ENCODE data around the gene HTRA2.

The HTRA2 gene

GRCh38 chr2:74553892-74554819, 24.4 kb downstream of the HTRA2 start, which contains the start of the genes DOK1 and LOXL3:
Gene DOK1 (plus strand): TSS chr2:74554720. CDS start chr2:74554755, 35 bp downstream.
Gene LOXL3 (minus strand): TSS chr2:74553942. CDS start chr2:74552634, 1,308 bp downstream.
- Histone ChIP-seq H3K27ac (ENCODE audit: low read depth, low read length) (no peak within 1 kb of the TSS), H3K27me3 (ENCODE audit: low read length) (no peaks in the 10 kb centered on the region), H3K79me2 (ENCODE audit: insufficient read depth, low read length) (no peaks in the 10 kb centered on the region), H4K20me1 (ENCODE audit: low read depth, low read length) (no peaks in the 10 kb centered on the region), H2AFZ (ENCODE audit: low read depth, low read length, severe bottlenecking) (peak within 1 kb of the TSS; percentile 95), H3K9me3 (ENCODE audit: insufficient read depth, low read length) (no peaks in the 10 kb centered on the region), H3F3A (ENCODE audit: insufficient read depth) (no peaks in the 10 kb centered on the region), H3K9ac (ENCODE audit: low read length) (peak within 1 kb of the TSS; percentile 73), H3K9me2 (replicated peaks; ENCODE audit: insufficient read depth, low read length) (no peaks in the 10 kb centered on the region), H3K4me3 (ENCODE audit: insufficient read depth, low read length, poor library complexity, severe bottlenecking) (peak within 1 kb of the TSS; percentile 84), H3K4me2 (ENCODE audit: low read depth, low read length, poor library complexity, severe bottlenecking) (peak within 1 kb of the TSS; percentile 69), H3K36me3 (ENCODE audit: low read length) (no peaks in the 10 kb centered on the region)
- TF ChIP-seq CTCF (IDR thresholded peaks at IDR 0.05; ENCODE audit: insufficient read depth, low read length, poor library complexity, severe bottlenecking) (no peak), EZH2phosphoT487 (conservative IDR thresholded peaks at IDR 0.05; ENCODE audit: low read length) (no peak)

GRCh38 chr2:74554820-74555531, 25.2 kb downstream of the HTRA2 start:
- TF ChIP-seq EZH2phosphoT487 (conservative IDR thresholded peaks at IDR 0.05; ENCODE audit: low read length) (no peak), CTCF (IDR thresholded peaks at IDR 0.05; ENCODE audit: insufficient read depth, low read length, poor library complexity, severe bottlenecking) (no peak)
- Histone ChIP-seq H4K20me1 (ENCODE audit: low read depth, low read length) (no peaks in the 10 kb centered on the region), H3K27me3 (ENCODE audit: low read length) (no peaks in the 10 kb centered on the region), H3F3A (ENCODE audit: insufficient read depth) (no peaks in the 10 kb centered on the region), H3K9me2 (replicated peaks; ENCODE audit: insufficient read depth, low read length) (no peaks in the 10 kb centered on the region), H2AFZ (ENCODE audit: low read depth, low read length, severe bottlenecking) (peak overlapping the region; percentile 95), H3K27ac (ENCODE audit: low read depth, low read length) (no peak overlapping the region), H3K9me3 (ENCODE audit: insufficient read depth, low read length) (no peaks in the 10 kb centered on the region), H3K4me2 (ENCODE audit: low read depth, low read length, poor library complexity, severe bottlenecking) (peak overlapping the region; percentile 69), H3K4me3 (ENCODE audit: insufficient read depth, low read length, poor library complexity, severe bottlenecking) (peak overlapping the region; percentile 84), H3K36me3 (ENCODE audit: low read length) (no peaks in the 10 kb centered on the region), H3K9ac (ENCODE audit: low read length) (peak overlapping the region; percentile 73), H3K79me2 (ENCODE audit: insufficient read depth, low read length) (no peaks in the 10 kb centered on the region)

DNA sequence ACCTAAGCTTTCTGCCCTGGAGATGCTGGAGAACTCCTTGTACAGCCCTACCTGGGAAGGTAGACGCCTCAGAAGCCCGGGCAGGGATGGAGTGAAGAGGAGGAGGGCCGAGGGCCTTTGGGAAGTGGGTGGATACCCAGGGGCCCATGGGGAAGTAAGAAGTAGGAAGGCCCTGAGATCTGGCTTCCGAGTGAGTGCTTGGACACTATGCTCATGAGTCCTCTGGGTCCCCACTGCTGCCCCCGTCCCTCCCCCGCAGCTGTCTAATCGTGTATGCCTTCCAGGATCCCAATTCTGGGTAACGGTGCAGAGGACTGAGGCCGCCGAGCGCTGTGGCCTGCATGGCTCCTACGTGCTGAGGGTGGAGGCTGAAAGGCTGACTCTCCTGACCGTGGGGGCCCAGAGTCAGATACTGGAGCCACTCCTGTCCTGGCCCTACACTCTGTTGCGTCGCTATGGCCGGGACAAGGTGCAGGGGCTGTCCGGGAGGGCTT, 25.9 kb downstream of the HTRA2 start:
- H2AFZ ChIP-seq (ENCODE audit: low read depth, low read length, severe bottlenecking), result no peak overlapping the region
- H3K27ac ChIP-seq (ENCODE audit: low read depth, low read length), result no peak overlapping the region
- peak overlapping the region; percentile 69 for H3K4me2 ChIP-seq (ENCODE audit: low read depth, low read length, poor library complexity, severe bottlenecking)
- H3K4me3 ChIP-seq (ENCODE audit: insufficient read depth, low read length, poor library complexity, severe bottlenecking), result no peak overlapping the region
- no peaks in the 10 kb centered on the region for H3F3A ChIP-seq (ENCODE audit: insufficient read depth)
- no peak for TF ChIP-seq EZH2phosphoT487 (conservative IDR thresholded peaks at IDR 0.05; ENCODE audit: low read length)
- H3K27me3 ChIP-seq (ENCODE audit: low read length), result no peaks in the 10 kb centered on the region
- H3K9me3 ChIP-seq (ENCODE audit: insufficient read depth, low read length), result no peaks in the 10 kb centered on the region
- H3K9ac ChIP-seq (ENCODE audit: low read length), result no peak overlapping the region
- H3K79me2 ChIP-seq (ENCODE audit: insufficient read depth, low read length), result no peaks in the 10 kb centered on the region
- no peaks in the 10 kb centered on the region for H4K20me1 ChIP-seq (ENCODE audit: low read depth, low read length)
- no peaks in the 10 kb centered on the region for H3K9me2 ChIP-seq (replicated peaks; ENCODE audit: insufficient read depth, low read length)
- no peaks in the 10 kb centered on the region for H3K36me3 ChIP-seq (ENCODE audit: low read length)
